Activated CD8-positive, alpha-beta memory T cell treated with anti-CD3 and anti-CD28 coated beads for 36 hours (primary cell): ENCODE data around the gene FAXDC2. TPM values are rescaled to one million over a fixed set of nuclear protein-coding genes. Genes with fewer than 3 reads are reported as not detected.

Source experiments
- CTCF ChIA-PET: fragments of 350-600 bp; sonication (Branson Sonifier 250); formaldehyde crosslinking; loops from one replicate; lab custom pipeline; 2021; ENCODE audit warnings: antibody characterized with exemption; lab: Charles Lee
- POLR2A ChIA-PET: fragments of 350-600 bp; sonication (Branson Sonifier 250); formaldehyde crosslinking; loops from one replicate; lab custom pipeline; 2021; ENCODE audit warnings: antibody characterized with exemption; lab: Charles Lee
- total RNA-seq, 2 experiments: library from RNA; stranded (reverse); gene quantifications; one replicate each; pipeline ENCODE4 v1.2.3, GENCODE V29; 2021

Gene FAXDC2
- total RNA-seq, 2 experiments from 2014 or later: not detected

DNA sequence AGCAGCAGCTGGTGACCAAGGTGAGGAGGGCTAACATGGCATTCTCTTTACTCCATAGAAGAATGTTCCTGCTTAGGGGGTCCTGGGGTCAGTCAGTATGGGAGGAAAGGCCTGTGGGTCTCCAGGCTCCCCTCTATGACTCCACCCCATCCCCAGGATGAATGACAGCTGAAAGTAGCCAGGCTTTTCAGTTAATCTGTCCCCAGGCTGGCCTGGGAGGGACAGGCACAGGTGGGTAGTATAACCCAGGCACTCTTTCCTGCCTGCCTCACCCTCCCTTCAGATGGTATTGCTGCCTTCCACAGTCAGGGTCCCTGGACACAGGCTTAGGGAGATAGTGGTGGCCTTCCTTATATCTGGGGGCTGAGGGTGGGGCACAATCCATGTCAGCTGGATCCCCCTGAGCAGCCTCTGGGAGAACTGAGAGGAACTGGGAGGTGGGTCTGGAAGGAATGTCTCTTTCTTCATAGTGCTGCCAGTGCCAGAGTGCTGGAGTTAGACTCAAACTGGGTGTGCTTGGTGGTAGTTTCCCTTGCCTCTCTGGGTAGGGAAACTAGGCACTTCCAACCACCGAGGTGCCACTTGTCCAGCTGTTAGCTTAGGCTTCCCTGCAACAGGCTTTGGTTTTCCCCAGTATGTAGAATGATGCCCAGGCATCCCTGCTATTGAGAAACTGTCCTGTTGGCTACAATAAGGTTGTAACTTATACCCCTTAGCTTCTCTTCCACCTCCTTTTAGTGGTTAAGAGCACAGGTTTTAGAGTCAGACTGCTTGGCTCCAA is 67.4 kb downstream of the FAXDC2 start:
- ChIA-PET CTCF (interaction anchor here (1.2 kb wide), 1 partner anchor 13 kb away, joined by 3 read pairs; no protein-coding TSS in a partner anchor), POLR2A (no interaction called here)

DNA sequence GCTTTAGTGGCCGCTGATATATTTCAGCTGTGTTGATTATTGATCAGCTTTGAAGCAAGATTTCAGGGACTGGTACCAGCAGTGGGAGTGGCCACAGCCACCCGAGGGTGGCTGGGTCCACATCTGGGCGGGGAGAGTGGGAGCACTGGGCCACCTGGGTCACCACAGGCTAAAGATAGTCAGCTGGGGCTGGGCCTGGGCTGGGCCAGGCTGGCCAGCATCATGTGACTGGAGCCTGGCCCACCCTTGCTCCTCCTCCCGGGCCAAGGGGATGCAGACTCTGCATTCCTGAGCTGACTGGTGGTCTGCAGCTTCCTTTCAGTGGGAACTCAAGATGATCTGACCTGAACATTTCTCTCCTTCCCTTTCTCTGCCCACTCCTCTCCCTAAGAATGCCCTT is 68.1 kb downstream of the FAXDC2 start:
- POLR2A ChIA-PET: no interaction called here
- CTCF ChIA-PET: no interaction called here

DNA sequence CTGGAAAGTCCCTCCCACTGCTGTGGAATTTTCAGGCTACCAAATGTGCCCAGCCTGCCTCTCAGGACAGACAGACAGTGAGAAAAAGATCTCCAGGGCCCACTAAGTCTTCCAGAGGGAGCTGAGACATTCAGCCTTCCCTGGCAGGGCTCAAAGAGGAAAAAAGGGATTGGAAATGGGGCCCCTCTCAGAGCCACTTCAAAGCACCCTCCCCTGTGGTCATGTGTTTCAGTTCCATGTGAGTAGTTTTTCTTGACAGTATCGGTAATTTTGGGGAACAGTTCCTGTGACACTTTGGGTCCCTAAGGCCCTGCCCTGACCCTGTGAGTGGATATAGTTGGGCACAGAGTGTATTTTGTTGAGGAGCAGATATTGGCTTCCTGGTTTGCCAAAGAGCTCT is 70.3 kb downstream of the FAXDC2 start:
- CTCF ChIA-PET: no interaction called here

DNA sequence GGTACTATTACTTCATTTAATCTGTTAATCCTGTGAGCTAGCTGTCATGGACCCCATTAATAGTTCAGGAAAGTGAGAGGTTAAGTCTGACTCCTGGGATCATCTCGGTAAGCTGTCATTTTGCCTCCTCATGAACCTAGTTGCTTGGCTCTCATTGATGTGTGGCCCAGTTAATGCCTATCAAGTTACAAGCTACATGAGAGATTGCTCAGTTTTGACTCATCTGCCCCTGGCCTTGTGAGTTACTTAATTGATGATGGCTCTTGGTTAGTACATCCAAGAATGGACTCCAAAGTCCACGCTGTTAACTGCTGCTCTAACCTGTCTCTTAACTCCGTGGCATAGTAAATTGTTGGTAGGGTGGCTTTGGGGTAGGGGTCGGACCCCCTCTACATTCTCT is 71.3 kb downstream of the FAXDC2 start:
- CTCF ChIA-PET: no interaction called here

More for the DNA sequence above, 70.3 kb downstream of the FAXDC2 start:
- POLR2A ChIA-PET: no interaction called here

DNA sequence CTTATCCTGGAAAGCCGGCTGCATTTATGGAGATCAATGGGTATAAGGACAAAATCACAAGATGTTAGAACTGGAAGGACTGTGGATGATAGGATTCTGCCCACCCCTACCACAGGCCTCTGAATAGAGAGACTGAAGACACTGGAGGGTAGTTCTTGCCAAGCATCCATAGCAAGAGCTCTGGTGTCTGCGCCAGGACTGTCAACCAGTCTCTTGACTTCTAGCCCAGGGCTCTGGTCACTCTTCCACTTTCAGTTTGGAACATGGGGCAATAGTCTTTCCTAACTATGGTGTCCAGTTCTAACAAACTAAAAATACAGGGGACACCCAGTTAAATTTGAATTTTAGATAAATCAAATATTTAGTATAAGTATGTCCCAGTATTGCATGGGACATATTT is 71.9 kb downstream of the FAXDC2 start:
- ChIA-PET POLR2A (interaction anchor here (0.9 kb wide), 1 partner anchor 17 kb away, joined by 5 read pairs; no protein-coding TSS in a partner anchor), CTCF (no interaction called here)

More for the DNA sequence above, 71.3 kb downstream of the FAXDC2 start:
- POLR2A ChIA-PET: no interaction called here

DNA sequence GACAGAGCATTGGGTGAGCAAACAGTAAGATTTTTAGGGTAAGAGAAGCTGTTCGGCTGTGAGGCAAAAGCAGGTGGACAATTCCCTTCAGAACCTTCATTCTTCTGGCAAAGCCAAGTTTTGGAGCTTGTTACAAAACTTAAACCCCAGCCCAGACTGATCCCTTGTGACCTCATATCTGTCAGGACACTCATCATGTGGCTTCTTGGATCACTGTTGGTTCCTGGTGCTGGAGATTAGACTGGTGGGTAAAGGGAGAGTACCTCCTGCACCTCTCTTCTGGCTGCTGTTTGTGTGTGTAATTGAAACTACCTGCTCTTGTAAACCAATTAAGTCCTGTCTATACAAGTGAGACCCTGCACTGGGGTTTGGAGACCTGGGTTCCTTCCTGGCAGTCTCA is 74.2 kb downstream of the FAXDC2 start:
- ChIA-PET CTCF (no interaction called here), POLR2A (no interaction called here)

DNA sequence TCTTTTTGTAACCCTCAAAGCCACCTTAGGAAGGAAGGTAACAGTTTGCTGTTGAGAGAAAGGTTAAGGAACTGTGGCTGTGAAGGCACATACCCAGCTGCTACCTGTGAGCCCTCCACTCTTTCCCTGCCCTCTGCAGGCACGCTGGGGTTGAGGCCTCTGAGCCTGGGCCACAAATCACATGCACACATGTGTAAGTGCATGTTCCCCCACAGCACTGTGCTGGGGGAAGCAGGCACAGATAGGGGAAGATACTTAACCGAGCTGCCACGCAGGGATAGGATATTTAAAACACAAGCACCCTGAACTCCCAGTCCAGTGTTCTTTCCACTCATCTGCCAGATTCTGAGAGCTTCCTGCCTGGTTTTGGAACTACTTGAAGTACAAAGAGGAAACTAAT is 77.1 kb downstream of the FAXDC2 start:
- POLR2A ChIA-PET: no interaction called here

DNA sequence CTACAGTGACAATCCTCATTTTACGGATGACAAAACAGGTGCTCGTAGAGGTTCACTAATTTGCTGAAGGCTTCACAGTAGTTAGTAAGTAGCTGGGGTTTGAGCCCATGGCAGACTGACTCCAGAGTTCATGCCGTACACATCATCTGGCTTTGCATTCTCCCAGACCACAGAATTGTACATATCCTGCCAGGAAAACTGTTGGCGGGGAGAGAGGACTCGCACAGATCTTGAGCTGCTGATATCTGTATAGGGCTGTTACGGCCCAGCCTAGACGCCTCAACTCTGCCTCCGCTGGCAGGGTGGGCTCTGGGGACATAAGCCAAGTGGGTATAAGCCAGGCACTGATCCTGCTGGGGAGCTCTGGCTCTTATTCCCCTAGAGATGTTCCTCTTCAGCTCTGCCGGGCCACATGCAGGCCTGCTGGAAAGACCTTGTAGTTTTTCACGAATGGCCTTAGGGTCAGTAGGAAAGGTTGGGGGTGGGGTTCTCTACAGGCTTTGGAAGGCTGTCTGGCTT is 79.0 kb downstream of the FAXDC2 start:
- ChIA-PET CTCF (no interaction called here), POLR2A (no interaction called here)

More for the DNA sequence above, 77.1 kb downstream of the FAXDC2 start:
- CTCF ChIA-PET: no interaction called here

DNA sequence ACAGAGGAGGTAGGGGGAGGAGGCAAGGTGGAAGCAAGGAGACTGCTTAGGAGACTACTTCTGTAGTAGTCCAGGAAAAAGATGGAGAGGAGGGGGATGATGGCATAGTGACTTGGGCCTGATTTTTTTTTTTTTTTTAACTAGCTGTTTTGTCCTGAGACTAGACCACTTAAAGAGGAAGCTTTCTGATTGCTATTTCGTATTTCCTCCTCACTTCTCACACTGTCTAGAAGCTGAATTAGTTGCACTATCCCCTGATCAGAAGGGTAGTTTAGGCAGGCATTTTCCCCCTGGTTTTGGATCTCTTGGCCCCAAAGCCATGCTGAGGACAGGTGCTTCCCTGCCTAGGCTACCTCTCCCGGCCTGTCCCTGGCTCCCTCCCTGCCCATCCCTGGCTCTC is 80.3 kb downstream of the FAXDC2 start:
- CTCF ChIA-PET: interaction anchor here (1.0 to 1.2 kb wide), 2 partner anchors 13 to 120 kb away, joined by 3 read pairs; no protein-coding TSS in a partner anchor
- POLR2A ChIA-PET: no interaction called here

Other genes with a start within 250 kb of the FAXDC2 start
- 100 to 1,000 TPM; 341 to 343 TPM for gene LARP1, start 95.2 kb downstream of the FAXDC2 start, total RNA-seq
- 10 to 100 TPM; 49.0 to 50.0 TPM for gene CNOT8, start 8.0 kb upstream of the FAXDC2 start, total RNA-seq
- 10 to 100 TPM; 46.0 to 48.8 TPM for gene GEMIN5, start 87.6 kb upstream of the FAXDC2 start, total RNA-seq
- 10 to 100 TPM; 83.1 to 87.5 TPM for gene MRPL22, start 90.5 kb upstream of the FAXDC2 start, total RNA-seq
- under 1 TPM in 1 of 2 experiments, not detected in 1; 0.04 TPM for gene KIF4B, start 163.2 kb upstream of the FAXDC2 start, total RNA-seq